HT1080 (cell line): ENCODE data around the gene ST3GAL3. TPM values are rescaled to one million over a fixed set of nuclear protein-coding genes. Genes with fewer than 3 reads are reported as not detected.

Experiments
- DNase-seq: peaks from one replicate; pipeline ENCODE4 v3.0.0-alpha.2; 2015; ENCODE audit warnings: low read depth
- total RNA-seq: library from RNA; depleted of rRNA; stranded (reverse); fragments of >200 nt; shearing (Covaris generic); gene quantifications from 2 replicates; pipeline ENCODE4 v1.2.3, GENCODE V29; 2014

Gene ST3GAL3
- total RNA-seq, 1 experiment from 2014 or later, result 11.6 TPM

GRCh38 chr1:43783671-43784205 lies 76.4 kb downstream of the ST3GAL3 start:
- peak; percentile 80 for DNase-seq

- DNase-seq, result no peak
These were observed 79.0 kb downstream of the ST3GAL3 start for GRCh38 chr1:43786201-43786958.

- no peak for DNase-seq
These were observed 79.6 kb downstream of the ST3GAL3 start for GRCh38 chr1:43786960-43787359.

GRCh38 chr1:43789604-43790550 lies 82.5 kb downstream of the ST3GAL3 start:
- peak; percentile 17 for DNase-seq

GRCh38 chr1:43791243-43791642 lies 83.9 kb downstream of the ST3GAL3 start:
- DNase-seq, result no peak

- DNase-seq, result peak; percentile 76
These were observed 88.8 kb downstream of the ST3GAL3 start for GRCh38 chr1:43796111-43796581.

GRCh38 chr1:43797891-43798290 lies 90.6 kb downstream of the ST3GAL3 start:
- no peak for DNase-seq

GRCh38 chr1:43799656-43800635 lies 92.6 kb downstream of the ST3GAL3 start:
- peak; percentile 36 for DNase-seq

- DNase-seq, result no peak
These were observed 93.4 kb downstream of the ST3GAL3 start for GRCh38 chr1:43800771-43801170.

GRCh38 chr1:43801203-43801602 lies 93.9 kb downstream of the ST3GAL3 start:
- peak; percentile 76 for DNase-seq

- DNase-seq, result no peak
These were observed 95.1 kb downstream of the ST3GAL3 start for GRCh38 chr1:43802356-43802980.

GRCh38 chr1:43803105-43803504 lies 95.8 kb downstream of the ST3GAL3 start:
- DNase-seq, result no peak

- no peak for DNase-seq
These were observed 96.3 kb downstream of the ST3GAL3 start for GRCh38 chr1:43803646-43804045.

GRCh38 chr1:43804569-43804968 lies 97.2 kb downstream of the ST3GAL3 start:
- no peak for DNase-seq

- DNase-seq, result no peak
These were observed 98.0 kb downstream of the ST3GAL3 start for GRCh38 chr1:43805340-43805739.

GRCh38 chr1:43806183-43806582 lies 98.8 kb downstream of the ST3GAL3 start:
- no peak for DNase-seq

GRCh38 chr1:43809097-43809673 lies 101.8 kb downstream of the ST3GAL3 start:
- DNase-seq, result no peak

GRCh38 chr1:43812579-43812978 lies 105.2 kb downstream of the ST3GAL3 start:
- DNase-seq, result no peak

- DNase-seq, result no peak
These were observed 107.1 kb downstream of the ST3GAL3 start for GRCh38 chr1:43814401-43814800.
